Kidney epithelial cell (primary cell): ENCODE results near the gene ANKS1B. TPM values are rescaled to one million over a fixed set of nuclear protein-coding genes. Genes with fewer than 3 reads are reported as not detected.
A peak's percentile ranks its signal among the peaks of the same experiment; 100 is the strongest.

Experiments used
- DNase-seq: peaks from one replicate; pipeline ENCODE4 v3.0.0-alpha.2; 2010; ENCODE audit warnings: low read depth
- H3K27me3 ChIP-seq: 2 replicates; pipeline ENCODE4 v1.6.0; 2011; ENCODE audit warnings: low read length; ENCODE audit not compliant: control insufficient read depth, insufficient read depth
- H3K36me3 ChIP-seq: 2 replicates; pipeline ENCODE4 v1.5.1; 2011; ENCODE audit warnings: low read length; ENCODE audit not compliant: control insufficient read depth, insufficient read depth
- H3K4me3 ChIP-seq: 2 replicates; pipeline ENCODE4 v1.5.1; 2011; ENCODE audit warnings: low read depth, mild to moderate bottlenecking, control low read depth, low read length
- CTCF ChIP-seq: IDR thresholded peaks from 2 replicates; pipeline ENCODE4 v1.5.1; 2011; ENCODE audit warnings: mild to moderate bottlenecking, moderate library complexity, low read length, control low read depth, inconsistent platforms; ENCODE audit not compliant: insufficient read depth, poor library complexity, severe bottlenecking
- total RNA-seq: library from RNA; depleted of rRNA; stranded (reverse); fragments of >200 nt; gene quantifications from 2 replicates; pipeline ENCODE4 v1.2.3, GENCODE V29; 2015

ANKS1B gene
- total RNA-seq, 1 donor from 2014 or later = 0.13 TPM

GRCh38 chr12:99393763-99394162, 591.0 kb downstream of the ANKS1B start:
- H3K4me3 ChIP-seq = no peak overlapping the region
- no peaks in the 10 kb centered on the region for H3K36me3 ChIP-seq
- DNase-seq = no peak
- no peaks in the 10 kb centered on the region for H3K27me3 ChIP-seq
- no peak for TF ChIP-seq CTCF

- no peaks in the 10 kb centered on the region for H3K27me3 ChIP-seq
- TF ChIP-seq CTCF = no peak
- H3K36me3 ChIP-seq = no peaks in the 10 kb centered on the region
- no peak overlapping the region for H3K4me3 ChIP-seq
- DNase-seq = no peak
Observed at GRCh38 chr12:99392091-99392850, 592.5 kb downstream of the ANKS1B start.

- peak; percentile 53 for TF ChIP-seq CTCF
- Histone ChIP-seq H3K36me3 (no peaks in the 10 kb centered on the region), H3K27me3 (no peaks in the 10 kb centered on the region), H3K4me3 (no peak overlapping the region)
- no peak for DNase-seq
Observed at GRCh38 chr12:99390707-99391106, 594.0 kb downstream of the ANKS1B start.

GRCh38 chr12:99389751-99390150, 595.0 kb downstream of the ANKS1B start:
- no peak for DNase-seq
- no peak overlapping the region for H3K4me3 ChIP-seq
- no peaks in the 10 kb centered on the region for H3K27me3 ChIP-seq
- TF ChIP-seq CTCF = no peak
- no peaks in the 10 kb centered on the region for H3K36me3 ChIP-seq

- H3K36me3 ChIP-seq = no peaks in the 10 kb centered on the region
- no peak for DNase-seq
- no peak for TF ChIP-seq CTCF
- H3K27me3 ChIP-seq = no peaks in the 10 kb centered on the region
- no peak overlapping the region for H3K4me3 ChIP-seq
Observed at GRCh38 chr12:99388671-99389195, 596.0 kb downstream of the ANKS1B start.

- no peak for TF ChIP-seq CTCF
- no peaks in the 10 kb centered on the region for H3K36me3 ChIP-seq
- no peak for DNase-seq
- H3K27me3 ChIP-seq = no peaks in the 10 kb centered on the region
- no peak overlapping the region for H3K4me3 ChIP-seq
Observed at GRCh38 chr12:99387661-99388060, 597.1 kb downstream of the ANKS1B start.
